HTERT RPE-1 (cell line): ENCODE measurements around the gene PDE6D.
"Not testable (repeated sequence)": the region's sequence is repeated elsewhere in the genome, so short reads cannot be mapped to it uniquely, and the experiment has no call there.

Experiments
- in situ Hi-C: fragments of 300-500 bp; cut with MboI; formaldehyde crosslinking; loops from 4 replicates; pipeline ENCODE4 v1.14.3; 2020; ENCODE audit warnings: low sequenced_read_pairs

Gene PDE6D

DNA sequence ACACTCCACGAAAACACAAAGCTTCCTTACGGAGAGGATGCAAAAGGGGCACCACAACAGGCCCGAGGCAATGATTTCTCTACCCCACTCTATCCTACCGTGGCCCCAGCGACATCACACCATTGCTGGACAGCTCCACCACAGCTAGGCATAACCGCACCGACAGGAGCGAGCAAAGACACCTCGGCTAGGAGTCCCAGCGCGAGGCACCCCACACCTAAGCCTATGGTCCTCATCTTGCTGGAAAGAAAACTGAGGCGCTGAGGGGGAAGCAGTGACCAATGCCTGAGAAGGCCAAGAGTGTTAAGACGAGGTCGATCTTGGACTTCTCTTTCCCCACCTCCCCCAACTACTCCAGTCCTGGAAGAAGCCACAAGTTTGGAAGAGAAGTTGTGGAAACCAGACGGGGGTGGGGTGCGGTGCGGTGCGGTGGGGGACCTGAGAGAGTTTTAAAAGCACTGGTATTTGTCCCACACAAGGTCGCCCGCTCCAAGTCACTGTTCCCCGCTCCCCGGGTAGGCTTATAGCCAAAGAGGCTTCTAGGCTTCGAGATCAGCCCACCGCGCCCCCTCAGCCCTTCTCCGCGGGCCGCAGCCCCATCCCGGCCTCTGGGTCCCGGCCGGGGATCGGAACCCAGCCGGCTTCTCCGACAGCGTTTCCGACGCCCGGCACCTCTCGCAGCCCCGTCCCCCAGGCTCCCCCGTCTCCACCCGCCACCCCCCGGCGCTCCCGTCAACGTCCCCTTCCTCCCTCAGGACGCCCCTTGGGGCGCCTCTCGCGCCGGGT is 766 bp downstream of the PDE6D start:
- in situ Hi-C loops, result no loop called here

DNA sequence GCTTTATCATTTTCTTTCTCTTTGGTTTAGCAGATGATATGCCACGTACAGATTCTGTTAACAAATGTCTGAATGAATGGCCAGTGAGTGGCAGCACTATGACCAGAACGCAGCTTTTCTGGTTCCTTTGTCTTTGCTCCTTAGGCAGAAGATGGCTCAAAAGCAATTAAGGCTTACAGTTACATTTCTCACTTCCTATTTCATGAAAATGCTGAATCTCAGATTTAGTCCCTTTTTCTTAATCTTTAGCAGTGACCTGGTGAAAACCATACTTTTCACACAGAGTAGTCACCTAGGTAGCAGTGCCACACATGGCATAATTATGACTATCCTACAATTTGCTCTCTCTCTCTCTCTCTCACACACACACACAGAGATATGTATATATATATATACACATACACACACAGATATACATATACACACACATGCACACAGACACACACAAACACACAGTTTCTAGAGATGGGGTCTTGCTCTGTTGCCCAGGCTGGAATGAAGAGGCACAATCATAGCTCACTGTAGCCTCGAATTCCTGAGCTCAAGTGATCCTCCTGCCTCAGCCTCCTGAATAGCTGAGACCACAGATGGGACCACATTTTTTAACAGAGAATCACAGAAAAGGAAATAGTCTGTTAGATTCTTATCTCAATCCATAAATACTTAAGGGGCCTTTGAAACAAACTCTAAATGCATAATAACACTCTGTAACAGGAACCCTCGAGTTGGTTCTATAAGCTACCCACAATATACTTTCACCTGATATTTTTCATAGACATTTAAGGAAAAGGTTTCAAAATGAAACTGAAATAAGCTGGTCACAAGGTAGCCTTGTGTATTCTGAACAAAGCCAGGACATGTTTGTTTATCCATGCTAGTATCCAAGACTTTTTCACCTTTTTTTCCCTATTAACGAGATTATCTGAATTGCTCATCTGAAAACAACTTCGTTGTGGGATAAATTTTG is 11.6 kb downstream of the PDE6D start:
- in situ Hi-C loops, result no loop called here

DNA sequence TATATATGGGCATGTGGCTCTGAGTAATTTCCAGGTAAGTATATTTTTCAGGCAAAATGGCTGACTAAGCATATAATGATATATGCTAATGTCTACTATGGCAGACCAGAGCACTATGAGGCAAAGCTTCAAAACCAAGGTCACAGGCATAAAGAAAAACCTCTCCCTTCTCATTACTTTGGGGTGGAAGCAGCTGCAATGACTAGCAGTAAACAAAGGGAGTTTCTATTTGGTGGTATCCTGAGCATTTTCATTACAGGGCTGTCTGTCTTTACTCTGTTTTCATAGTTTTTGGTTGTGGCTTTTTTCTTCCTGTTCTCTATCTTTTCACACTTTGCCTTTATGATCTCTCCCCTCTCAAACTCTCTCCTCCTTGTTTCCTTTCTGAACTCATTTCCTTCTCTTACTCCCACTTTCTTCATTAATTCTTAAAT is 15.6 kb downstream of the PDE6D start:
- in situ Hi-C loops, result no loop called here

DNA sequence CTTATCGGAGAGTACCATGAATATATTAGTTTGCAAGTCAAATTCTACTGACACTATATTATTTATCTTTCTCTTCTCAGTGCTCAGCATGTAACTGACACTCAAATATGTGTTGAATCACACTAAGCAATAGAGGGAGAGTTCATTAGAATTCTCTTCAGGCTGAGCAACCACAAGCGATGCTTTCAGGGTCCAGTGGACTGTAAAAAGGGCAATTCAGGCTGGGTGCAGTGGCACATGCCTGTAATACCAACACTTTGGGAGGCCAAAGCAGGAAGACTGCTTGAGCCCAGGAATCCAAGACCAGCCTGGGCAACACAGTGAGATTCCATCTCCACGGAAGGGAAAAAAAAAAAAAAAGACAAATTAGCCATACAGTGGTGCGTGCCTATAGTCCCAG is 16.3 kb downstream of the PDE6D start:
- in situ Hi-C loops, result no loop called here

- in situ Hi-C loops, result no loop called here
Observed at GRCh38 chr2:231764124-231764523, 17.0 kb downstream of the PDE6D start.

DNA sequence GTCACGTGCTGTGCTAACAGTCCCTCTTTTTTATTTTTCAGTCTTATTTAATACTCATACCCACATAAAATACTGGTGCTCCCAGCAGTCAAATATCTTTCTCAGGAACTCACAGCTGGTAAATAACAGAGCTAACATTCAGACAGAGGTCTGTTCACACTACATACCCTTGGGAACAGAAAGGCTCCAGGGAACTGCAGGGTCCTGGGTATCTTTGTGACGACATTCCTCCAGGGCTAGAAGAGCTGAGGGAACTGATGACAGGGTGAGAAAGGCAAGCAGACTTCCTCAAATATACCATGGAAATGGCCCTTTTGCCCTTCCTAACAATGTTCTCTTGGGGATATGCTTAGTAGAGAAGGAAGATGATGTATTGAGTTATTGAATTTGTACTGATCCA is 19.3 kb downstream of the PDE6D start:
- in situ Hi-C loops, result no loop called here

DNA sequence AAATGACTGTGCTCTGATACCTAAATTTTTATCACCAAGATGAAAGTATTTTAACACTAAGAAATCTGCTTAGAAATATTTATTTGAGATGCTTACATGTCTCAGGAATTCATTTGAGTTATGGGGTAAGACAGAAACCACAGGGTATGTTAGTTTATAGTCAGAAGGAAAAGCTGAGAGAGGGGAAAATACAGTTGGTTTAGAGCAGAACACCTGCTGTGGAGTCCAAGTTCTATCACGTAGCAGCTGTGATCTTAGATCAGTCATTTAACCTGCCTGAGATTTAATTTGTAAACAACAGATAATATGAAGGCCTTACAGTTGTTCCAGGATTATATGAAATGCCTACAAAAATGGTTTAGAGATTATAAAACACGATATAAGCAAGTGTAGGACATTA is 29.0 kb downstream of the PDE6D start:
- in situ Hi-C loops, result no loop called here

- in situ Hi-C loops, result no loop called here
Observed at GRCh38 chr2:231751042-231751815, 29.9 kb downstream of the PDE6D start.

DNA sequence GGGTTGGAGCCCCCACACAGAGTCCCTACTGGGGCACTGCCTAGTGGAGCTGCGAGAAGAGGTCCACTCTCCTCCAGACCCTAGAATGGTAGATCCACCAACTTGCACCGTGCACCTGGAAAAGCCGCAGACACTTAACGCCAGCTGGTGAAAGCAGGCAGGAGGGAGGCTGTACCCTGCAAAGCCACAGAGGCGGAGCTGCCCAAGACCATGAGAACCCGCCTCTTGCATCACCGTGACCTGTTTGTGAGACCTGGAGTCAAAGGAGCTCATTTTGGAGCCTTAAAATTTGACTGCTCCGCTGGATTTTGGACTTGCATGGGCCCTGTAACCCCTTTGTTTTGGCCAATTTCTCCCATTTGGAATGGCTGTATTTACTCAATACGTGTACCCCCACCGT is 32.1 kb downstream of the PDE6D start:
- in situ Hi-C loops, result not testable (repeated sequence)

DNA sequence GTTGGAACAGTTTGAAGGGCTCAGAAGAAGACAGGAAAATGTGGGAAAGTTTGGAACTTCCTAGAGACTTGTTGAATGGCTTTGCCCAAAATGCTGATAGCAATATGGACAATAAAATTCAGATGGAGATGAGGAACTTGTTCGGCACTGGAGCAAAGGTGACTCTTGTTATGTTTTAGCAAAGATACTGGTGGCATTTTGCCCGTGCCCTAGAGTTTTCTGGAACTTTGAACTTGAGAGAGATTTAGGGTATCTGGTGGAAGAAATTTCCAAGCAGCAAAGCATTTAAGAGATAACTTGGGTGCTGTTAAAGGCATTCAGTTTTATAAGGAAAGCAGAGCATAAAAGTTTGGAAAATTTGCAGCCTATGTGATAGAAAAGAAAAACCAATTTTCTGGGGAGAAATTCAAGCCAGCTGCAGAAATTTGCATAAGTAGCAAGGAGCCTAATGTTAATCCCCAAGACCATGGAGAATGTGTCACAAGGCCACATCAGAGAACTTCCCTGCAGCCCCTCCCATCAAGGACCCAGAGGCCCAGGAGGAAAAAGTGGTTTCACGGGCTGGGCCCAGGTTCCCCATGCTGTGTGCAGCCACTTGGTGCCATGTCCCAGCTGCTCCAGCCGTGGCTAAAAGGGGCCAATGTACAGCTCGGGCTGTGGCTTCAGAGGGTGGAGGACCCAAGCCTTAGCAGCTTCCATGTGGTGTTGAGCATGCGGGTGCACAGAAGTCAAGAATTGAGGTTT is 32.8 kb downstream of the PDE6D start:
- in situ Hi-C loops, result not testable (repeated sequence)

DNA sequence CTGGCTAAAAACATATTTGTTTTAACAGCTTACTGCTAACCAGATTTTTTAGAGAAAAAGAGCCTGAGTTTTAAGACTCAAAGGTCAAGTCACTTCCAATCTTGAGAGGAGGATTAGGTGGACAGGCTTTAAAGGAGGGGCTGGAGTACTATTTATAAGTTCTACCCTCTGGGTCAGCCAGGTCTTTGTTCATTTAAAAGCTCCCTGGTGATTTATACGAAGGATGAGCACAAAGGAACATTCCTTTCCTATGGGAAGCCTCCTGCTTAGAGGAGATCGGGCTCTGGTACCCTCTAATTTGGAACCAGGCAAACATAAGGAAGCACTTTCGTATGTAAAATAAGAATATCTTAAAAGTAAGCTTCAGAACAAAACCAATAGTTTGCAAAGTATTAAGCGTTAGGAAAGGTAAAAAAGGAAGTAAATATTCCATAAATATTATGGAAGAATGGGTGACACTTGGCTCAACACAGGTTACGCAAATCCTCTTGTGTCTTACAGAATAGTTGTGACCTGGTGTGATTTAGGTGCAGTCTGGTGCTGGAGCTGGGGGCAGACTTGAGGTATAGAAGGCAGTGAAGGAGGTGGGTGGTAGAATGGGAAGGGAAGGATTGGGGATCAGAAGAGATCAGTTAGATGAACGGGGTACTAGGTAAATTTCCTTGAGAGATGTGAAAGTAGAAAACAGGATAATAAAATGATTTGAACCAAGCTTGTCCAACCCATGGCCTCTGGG is 35.6 kb downstream of the PDE6D start:
- in situ Hi-C loops, result no loop called here

DNA sequence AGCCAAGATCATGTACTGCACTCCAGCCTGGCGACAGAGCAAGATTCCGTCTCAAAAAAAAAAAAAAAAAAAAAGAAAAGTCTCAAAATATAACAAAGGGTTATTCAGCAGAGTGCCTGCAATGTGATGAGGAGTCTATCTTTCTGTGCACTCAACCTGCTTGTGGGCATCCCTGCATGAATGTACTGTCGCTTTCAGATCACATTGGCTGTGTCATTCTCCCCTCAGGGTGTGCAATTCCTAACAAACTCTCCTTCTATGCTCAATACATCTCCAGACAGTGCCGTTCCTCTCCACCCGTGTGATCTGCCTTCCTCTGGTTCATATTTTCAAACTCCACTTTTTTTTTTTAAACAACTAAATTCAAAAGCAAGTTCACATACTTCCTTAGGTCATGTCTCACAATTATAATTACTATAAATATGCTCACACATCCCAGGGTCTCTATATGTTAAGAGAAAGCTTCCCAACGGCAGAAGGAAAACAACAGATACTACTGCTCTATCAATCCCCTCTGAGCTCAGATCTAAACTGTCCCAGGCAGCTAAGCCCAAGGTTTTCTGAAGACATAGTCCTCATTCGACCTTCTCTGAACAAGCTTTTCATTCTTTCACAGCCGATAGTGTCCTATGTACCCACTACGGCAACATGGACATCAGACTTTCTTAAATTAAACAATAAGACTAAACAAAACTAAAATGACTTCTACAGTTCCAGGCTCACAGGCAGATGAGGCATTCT is 37.5 kb downstream of the PDE6D start:
- in situ Hi-C loops, result no loop called here

DNA sequence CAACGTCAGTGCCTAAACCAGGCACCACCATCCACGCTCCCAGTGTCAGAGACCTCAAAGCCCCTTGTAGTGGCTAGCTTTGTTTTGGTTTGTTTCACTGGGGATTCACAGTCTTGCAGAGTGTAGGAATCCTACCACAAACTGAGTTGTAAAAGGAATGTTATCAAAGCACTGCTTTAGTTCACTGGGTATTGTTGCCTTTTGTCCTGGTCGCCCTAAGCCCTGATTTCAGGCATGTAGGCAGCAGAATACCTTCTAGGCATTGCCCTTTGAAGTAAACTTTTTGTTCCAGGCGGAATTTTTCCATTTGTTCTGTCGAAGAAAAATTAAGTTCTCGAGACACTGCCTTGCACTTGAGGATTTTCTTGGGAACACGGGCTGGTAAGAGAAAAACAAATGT is 43.3 kb downstream of the PDE6D start:
- in situ Hi-C loops, result no loop called here

DNA sequence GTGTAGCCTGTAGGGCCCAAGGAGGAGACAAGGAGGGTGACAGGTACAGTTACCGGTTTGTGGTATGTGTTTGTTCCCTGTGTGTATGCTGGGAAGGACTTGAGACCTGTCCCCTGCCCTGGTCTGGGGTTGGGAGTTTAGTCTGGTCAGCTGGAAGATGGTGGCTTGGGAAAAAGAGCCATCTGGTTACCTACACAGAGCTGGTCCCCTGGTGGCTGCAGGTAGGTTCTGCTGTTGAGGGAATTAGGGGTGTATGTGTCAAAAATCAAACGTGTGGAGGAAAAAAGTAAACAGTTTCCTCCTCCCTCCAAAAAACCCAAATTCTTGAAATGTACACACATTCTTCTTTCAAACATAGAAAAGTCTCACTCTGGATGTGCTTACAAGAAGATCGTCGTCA is 48.5 kb downstream of the PDE6D start:
- in situ Hi-C loops, result no loop called here

- in situ Hi-C loops, result no loop called here
Observed at GRCh38 chr2:231727621-231728020, 53.5 kb downstream of the PDE6D start.

DNA sequence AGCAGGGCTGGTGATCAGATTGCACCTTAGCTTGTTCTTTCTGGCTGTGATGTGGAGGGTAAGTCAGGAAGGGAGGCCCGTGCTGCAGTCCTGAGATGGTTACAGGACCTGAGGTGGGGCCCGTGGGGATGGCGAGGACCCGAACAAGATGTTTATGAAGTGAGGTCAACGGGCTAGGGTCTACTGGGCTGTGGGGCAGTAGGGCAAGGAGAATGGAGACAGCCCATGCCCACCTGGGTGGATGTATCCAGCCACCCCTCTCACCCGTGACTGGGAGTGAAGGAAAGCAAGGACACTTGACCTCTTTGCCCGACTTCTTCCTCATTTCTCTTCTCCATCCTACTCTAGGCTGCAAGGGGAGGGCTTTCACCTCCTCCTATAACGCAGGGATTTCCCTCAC is 54.8 kb downstream of the PDE6D start:
- in situ Hi-C loops, result no loop called here

DNA sequence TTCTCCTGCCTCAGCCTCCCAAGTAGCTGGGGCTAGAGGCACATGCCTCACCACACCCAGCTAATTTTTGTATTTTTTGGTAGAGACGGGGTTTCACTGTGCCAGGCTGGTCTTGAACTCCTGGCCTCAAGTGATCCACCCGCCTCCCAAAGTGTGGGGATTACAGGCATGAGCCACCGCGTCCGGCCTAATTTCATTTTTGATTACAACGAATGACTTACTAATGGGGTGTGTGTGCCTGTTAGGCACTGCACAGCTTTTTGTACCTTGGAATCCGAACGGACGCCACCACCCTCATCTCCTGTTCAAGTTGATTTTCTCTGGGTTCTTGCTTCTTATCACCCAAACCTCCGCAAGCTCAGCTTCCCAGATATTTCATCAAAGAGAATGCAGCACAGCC is 55.6 kb downstream of the PDE6D start:
- in situ Hi-C loops, result no loop called here

GRCh38 chr2:231722721-231723307 is 58.3 kb downstream of the PDE6D start:
- in situ Hi-C loops, result no loop called here
